Measurements from ENCODE around the gene POMT1. TPM values are rescaled to one million over a fixed set of nuclear protein-coding genes. Genes with fewer than 3 reads are reported as not detected.

Gene POMT1
- total RNA-seq, 4 donors from 2014 or later, result 16.6 to 62.0 (median 34.1) TPM

DNA sequence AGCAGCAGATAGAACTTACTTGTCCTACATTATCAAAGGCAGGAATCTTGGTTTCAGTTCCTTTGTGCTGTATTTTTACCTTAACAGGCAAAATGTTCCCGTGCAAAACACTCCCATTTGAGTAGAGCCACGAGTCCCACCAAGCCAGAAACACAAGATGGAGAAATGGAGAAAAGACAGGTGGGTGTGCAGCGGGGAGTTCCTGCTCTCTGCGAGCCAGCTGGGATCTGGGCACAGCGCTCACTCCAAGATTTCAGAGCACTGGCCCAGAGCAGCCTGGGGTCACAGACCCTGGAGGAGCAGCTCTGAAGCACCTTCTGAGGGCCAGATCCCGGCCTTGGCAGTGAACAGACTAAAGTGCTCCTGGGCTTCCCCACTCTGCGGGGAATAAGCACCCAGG lies 25.5 kb downstream of the POMT1 start:
- TF ChIP-seq POLR2A (IDR thresholded peaks at IDR 0.05), result no peak
- TF ChIP-seq EP300 (IDR thresholded peaks at IDR 0.05), result no peak
- TF ChIP-seq CTCF (IDR thresholded peaks at IDR 0.05), result no peak
- TF ChIP-seq POLR2AphosphoS5 (IDR thresholded peaks at IDR 0.05), result no peak
- no peak overlapping the region for H3K27ac ChIP-seq
- peaks cover 66% of the 10 kb centered on the region for H3K36me3 ChIP-seq
- no peak overlapping the region for H3K4me3 ChIP-seq
- DNase-seq (ENCODE audit: low spot score in 2 of 2), result no peak
- H3K27me3 ChIP-seq, result no peaks in the 10 kb centered on the region
- 88% methylated on average over 7 of the region's 7 CpGs for WGBS
- peaks cover 14% of the 10 kb centered on the region for H3K4me1 ChIP-seq
- H3K9me3 ChIP-seq, result no peaks in the 10 kb centered on the region

DNA sequence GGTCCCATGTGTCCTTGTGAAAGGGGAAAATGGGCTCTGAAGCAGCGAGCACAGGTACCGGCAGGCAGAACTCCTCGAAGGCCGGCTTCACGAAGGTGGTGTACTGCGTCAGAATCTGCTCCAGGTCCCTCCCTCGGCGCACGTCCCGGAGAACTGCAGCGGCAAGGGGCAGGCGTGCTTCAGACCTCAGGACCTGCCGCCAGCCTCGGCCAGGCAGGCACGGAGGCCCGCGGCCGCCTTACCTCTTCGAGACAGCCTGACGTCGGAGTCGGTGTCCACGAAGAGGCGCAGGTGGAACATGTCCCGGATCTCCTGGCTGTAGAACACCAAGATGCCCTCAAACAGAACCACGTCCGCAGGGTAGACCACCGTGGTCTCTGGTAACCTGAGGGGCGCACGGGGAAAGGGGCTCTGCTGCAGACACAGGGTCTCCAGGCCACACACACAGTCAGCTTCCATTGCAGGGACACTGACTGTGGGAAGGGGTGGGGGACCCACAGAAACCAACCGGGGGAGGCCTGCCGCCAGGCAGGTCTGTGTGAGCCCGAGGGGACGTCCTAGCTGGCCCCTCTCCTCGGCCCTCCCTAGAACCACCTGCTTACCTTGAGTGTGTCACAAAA lies 26.3 kb downstream of the POMT1 start:
- Histone ChIP-seq H3K4me1 (peaks cover 14% of the 10 kb centered on the region), H3K9me3 (no peaks in the 10 kb centered on the region), H3K4me3 (no peak overlapping the region), H3K27me3 (no peaks in the 10 kb centered on the region), H3K36me3 (peaks cover 57% of the 10 kb centered on the region), H3K27ac (no peak overlapping the region)
- no peak for TF ChIP-seq EP300 (IDR thresholded peaks at IDR 0.05)
- no peak for TF ChIP-seq POLR2AphosphoS5 (IDR thresholded peaks at IDR 0.05)
- no peak for TF ChIP-seq POLR2A (IDR thresholded peaks at IDR 0.05)
- TF ChIP-seq CTCF (IDR thresholded peaks at IDR 0.05), result no peak
- DNase-seq (ENCODE audit: low spot score in 2 of 2), result no peak
- WGBS, result 92% methylated on average over 31 of the region's 35 CpGs

DNA sequence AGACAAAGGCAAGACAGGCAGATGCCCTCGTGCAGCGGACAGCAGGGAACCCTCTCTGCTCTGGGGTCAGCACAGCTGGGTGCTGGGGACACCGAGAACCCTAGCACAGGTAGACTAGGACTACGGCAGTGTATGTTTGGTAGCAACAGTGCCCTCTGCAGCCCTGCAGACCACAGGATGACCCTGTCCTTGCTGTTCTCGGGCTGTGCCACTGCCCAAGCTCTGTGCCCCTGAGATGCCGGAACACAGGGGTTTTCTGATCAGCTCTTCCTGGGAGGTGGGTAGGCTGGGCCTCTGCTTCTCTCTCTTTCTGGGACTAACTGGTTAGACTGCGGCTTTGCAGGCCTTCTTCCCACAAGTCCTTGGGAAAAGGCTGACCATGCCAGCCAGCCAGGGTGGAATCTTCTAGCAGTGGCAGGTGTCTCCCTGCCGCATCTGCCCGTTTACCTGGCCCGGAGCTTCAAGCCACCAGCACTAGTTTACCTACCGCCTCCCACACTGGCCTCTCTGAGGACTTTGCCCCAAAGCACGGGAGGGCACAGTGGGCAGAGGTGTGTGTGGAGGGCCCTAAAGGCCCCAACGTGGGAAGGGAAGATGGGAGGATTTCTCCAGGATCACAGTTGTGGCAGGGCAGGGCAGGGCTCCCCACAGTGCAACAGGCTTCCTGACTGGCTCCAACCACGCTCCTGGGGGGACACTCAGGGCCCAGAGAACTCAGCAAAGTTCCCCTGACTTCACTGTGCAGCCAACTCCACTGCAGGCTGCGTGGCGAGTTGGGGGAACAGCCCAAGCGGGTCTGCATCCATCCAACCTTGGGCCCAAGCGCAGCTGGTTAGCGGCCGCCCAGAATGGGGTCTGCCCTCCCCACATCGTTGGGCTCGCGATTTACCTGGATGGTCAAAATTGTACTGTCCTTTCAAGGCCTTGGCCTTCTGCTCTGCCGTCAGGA lies 27.2 kb downstream of the POMT1 start:
- Histone ChIP-seq H3K36me3 (peaks cover 49% of the 10 kb centered on the region), H3K9me3 (no peaks in the 10 kb centered on the region), H3K4me1 (peaks cover 14% of the 10 kb centered on the region), H3K27ac (no peak overlapping the region), H3K4me3 (peak overlapping the region; percentile 79), H3K27me3 (no peaks in the 10 kb centered on the region)
- WGBS, result 67% methylated on average over 15 of the region's 24 CpGs
- no peak for DNase-seq (ENCODE audit: low spot score in 2 of 2)
- TF ChIP-seq CTCF (IDR thresholded peaks at IDR 0.05) (no peak), EP300 (IDR thresholded peaks at IDR 0.05) (no peak), POLR2AphosphoS5 (IDR thresholded peaks at IDR 0.05) (no peak), POLR2A (IDR thresholded peaks at IDR 0.05) (no peak)

GRCh38 chr9:131530546-131530919 lies 27.8 kb downstream of the POMT1 start:
- Histone ChIP-seq H3K4me3 (peak overlapping the region; percentile 79), H3K27me3 (no peaks in the 10 kb centered on the region), H3K9me3 (no peaks in the 10 kb centered on the region), H3K4me1 (peaks cover 14% of the 10 kb centered on the region), H3K36me3 (peaks cover 42% of the 10 kb centered on the region), H3K27ac (peak overlapping the region; percentile 67)
- TF ChIP-seq CTCF (IDR thresholded peaks at IDR 0.05) (peak in 1 of 2 donors; percentile 19), EP300 (IDR thresholded peaks at IDR 0.05) (no peak)
- WGBS, result 11% methylated on average over 10 of the region's 29 CpGs
- DNase-seq (ENCODE audit: low spot score in 2 of 2), result peak in 1 of 2 donors; percentile 80

All from suprapubic skin (tissue), 4 donors.